Sciatic nerve (tissue), 2 donors: ENCODE data around the gene MPHOSPH6. TPM values are rescaled to one million over a fixed set of nuclear protein-coding genes. Genes with fewer than 3 reads are reported as not detected.
"Not testable (repeated sequence)": the region's sequence is repeated elsewhere in the genome, so short reads cannot be mapped to it uniquely, and the experiment has no call there.

Experiments used
- ATAC-seq: fragments of 200-7000 bp; cut with Tn5 transposase; one replicate; pipeline ENCODE4 v1.9.1; 2020; ENCODE audit warnings: mild to moderate bottlenecking, moderate library complexity
- DNase-seq: peaks from one replicate; pipeline ENCODE4 v3.0.0-alpha.2; 2020; ENCODE audit warnings: low spot score
- intact Hi-C: fragments of 100-400 bp; cut with DNase I; formaldehyde crosslinking; loops from one replicate; pipeline ENCODE4 v1.14.2; 2022
- total RNA-seq: library from RNA; stranded (reverse); fragmentation: NEBNext Ultra II Directional; extraction: Animal tissue kit (Norgen Biotek cat#: 25700); gene quantifications from one replicate; pipeline ENCODE4 v1.2.1, GENCODE V29; 2021
- donor health status: DM: no; HTN: no; CAD: no.
- donor health status: DM: no; HTN: no; CAD: no.

MPHOSPH6 gene
- total RNA-seq, 1 donor from 2014 or later: 18.4 TPM

DNA sequence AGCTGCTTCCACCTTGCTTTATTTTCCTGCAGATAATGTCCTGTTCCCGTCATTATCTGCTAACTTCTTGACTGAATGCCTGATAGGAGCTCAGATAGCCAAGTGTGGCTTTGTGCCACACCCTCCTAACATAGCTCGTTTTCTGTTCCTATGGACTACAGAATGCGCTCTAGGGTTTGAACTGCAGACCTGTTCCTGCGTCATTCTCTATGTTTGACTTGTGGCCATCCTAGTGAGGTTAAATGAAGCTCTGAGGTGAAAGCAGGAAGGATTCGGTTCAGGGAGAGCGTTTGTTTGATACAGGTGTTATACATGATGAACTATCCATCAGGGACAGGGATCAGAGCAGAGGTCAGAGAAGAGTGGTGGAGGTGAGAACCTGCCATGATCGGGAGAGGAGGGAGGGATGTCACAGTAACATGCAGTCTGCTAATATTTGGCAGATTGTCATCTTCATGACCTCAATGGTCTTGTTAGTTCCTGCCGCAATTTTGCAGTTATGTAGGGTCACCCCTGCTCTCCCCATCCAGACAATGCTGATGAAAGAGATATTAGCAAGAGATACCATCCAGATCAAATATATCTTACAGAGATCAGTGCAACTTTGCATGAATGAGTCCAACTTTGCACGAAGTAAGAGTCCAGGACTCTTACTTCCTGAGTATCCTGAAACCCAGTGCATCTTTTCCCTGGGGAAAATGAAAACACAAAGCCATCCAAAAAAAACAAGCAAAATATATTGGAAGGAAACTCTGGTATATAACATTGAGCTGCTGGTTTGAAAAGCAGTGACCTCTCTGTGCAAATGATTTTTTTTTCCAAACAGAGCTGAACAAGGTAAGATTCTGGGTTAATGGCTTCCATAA, 32.8 kb downstream of the MPHOSPH6 start:
- ATAC-seq: no peak
- DNase-seq: no peak
- intact Hi-C loops: no loop called here

DNA sequence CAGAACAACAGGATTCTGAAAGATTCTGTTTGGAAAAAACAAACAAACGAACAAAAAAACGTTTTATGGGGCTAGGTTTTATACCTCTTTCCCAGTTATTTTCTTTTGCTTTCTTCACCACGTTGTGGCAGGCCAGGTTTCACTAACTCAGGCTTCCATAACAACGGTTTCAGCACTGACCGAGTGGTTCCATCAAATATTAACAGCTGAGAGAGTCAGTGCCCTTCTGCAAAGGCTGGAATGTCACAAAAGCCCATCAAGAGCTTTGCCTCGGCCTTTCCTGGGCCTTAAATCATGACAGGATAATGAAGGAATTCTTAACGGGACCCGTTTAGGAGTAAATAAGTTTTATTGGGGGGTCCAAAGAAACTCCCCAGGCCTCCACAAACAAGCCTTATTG, 34.2 kb downstream of the MPHOSPH6 start:
- ATAC-seq: no peak
- DNase-seq: no peak
- intact Hi-C loops: no loop called here

DNA sequence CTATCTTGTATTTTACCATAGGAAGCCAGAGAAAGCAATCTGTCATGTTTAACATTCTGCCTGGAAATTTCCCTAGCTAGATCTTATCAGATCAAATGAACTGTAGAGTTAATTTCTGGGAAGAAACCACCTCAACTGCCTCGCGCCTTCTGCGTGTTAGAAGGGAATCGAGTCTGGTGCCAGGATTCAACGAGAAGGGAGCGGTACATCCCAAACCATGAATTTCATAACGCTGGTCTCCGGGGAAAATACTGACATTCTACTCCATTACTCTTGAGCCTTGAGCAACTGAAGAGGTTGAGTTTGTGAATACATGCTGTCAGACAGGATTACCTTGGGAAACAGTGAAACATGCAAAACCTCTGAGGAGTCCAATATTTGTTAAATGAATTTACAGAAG, 35.2 kb downstream of the MPHOSPH6 start:
- intact Hi-C loops: no loop called here
- no peak for ATAC-seq
- DNase-seq: no peak

DNA sequence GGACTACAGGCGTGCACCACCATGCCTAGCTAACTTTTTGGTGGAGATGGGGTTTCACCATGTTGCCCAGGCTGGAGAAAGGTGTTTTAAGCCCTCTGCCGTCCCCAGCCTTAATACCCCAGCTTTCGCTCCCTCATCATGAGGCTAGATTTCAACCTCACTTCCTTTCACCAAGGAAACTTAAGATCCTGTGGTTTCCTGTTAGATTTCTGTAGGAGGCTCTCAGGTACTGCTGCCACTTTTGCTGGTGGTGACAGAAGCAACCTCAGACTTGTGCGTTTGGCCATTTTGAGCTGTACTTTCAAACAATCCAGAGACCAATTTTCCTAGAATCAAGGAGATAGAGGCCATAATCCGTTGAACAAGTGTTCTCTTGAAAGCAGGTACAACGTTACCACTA, 36.2 kb downstream of the MPHOSPH6 start:
- ATAC-seq (no peak), DNase-seq (no peak)
- intact Hi-C loops: no loop called here

DNA sequence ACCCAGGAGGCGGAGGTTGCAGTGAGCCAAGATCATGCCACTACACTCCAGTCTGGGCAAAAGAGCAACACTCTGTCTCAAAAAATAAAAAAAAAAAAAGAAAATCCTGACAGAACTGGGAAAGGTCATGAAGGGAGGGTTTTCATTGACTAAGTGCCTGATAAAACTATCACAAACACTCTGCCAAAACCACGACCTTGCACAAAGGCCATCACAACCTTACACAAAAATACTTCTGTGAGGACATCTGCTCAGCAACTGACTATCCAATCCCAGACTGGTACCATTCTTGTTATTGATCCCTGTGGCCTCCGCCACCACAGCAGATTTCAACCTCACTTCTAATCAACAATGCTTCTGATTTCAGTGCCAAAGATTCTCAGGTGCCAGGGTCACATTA, 40.1 kb downstream of the MPHOSPH6 start:
- intact Hi-C loops: no loop called here

DNA sequence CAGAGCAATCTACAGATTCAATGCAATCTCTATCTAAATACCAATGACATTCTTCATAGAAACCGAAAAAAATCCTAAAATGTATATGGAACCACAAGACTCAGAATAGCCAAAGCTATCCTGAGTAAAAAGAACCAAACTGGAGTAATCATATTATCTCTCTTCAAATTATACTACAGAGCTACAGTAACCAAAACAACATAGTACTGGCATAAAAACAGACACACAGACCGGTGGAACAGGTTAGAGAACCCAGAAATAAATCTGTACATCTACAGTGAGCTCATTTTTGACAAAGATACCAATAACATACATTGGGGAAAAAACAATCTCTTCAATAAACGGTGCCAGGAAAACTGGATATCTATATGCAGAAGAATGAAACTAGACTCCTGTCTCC, 45.4 kb downstream of the MPHOSPH6 start:
- intact Hi-C loops: no loop called here
- ATAC-seq (no peak), DNase-seq (no peak)

More for the DNA sequence above, 40.1 kb downstream of the MPHOSPH6 start:
- ATAC-seq (no peak), DNase-seq (no peak)

DNA sequence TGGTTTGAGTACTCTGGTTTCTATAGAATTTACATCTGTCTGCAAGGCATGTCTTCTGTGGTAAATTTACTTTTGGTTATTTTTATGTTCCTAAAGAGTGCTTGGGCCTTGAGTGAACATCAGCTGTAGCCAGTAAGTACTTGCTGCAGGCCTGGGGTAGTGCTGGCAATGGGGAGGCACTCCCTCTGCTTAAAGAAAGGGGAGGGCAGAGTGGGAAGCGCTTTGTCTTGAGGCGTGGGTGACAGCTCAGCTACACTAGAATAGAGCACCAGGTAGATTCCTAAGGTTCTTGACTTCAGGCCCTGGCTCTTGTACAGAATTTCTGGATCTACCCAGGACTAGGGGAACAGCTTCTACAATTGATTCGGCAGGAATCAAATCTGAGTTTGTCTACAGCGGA, 50.6 kb downstream of the MPHOSPH6 start:
- DNase-seq: no peak
- no peak for ATAC-seq
- intact Hi-C loops: loop anchor here (10.0 kb wide), 1 partner anchor 945 kb away; no protein-coding TSS in a partner anchor

DNA sequence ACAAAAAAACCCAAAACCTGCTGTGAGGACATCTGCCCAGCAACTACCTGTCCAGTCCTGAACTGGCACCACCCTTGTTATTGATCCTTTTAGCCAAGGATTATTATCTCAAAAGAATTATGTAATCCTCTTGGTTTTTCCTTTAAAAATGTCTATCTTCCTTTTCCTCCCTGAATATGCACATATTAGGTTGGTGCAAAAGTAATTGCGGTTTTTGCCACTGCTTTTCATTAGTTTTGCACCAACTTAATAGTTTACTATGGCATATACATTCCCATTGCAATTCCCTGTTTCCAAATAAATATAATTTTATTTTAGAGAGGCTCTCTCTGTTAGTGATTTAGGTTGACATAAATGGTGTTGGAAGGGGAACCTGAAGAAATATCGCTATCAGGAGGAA, 51.3 kb downstream of the MPHOSPH6 start:
- ATAC-seq: no peak
- DNase-seq: no peak
- intact Hi-C loops: loop anchor here (10.0 kb wide), 1 partner anchor 944 kb away; no protein-coding TSS in a partner anchor

DNA sequence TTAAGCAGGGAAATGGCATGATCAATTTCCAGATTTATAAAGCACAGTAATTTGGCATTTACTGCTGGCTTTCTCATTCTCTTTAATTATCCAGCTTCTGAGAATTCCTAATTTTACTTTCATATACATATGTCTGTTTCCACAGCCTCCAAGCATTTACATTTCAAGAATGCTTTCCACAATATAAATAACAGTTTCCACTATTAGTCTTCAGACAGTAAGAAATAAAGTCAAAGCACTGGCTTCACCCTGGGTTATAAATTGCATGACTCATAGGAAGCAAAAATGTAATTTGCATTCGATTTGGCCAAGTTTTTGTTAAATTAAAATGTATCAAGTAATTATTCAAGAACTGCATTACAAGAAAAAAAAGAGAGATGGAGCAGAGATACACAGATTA, 53.5 kb downstream of the MPHOSPH6 start:
- intact Hi-C loops: loop anchor here (10.0 kb wide), 1 partner anchor 942 kb away; no protein-coding TSS in a partner anchor
- DNase-seq (no peak), ATAC-seq (no peak)

DNA sequence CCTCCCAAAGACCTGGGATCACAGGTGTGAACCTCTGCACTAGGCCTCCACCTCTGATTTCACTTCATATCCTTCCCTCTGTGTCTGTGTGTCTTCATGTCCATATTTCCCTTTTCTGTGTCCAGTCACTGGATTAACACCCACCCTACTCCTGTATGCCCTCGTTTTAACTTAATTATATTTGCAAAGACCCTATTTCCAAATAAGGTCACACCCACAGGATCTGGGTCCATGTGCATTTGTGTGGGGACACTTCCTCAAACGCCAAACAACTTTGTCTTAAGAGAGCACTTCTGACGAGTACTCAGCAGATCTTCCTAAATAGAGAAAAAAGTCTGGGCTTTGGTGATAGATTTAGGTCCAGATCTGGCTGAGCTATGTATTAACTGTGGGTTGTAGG, 56.3 kb downstream of the MPHOSPH6 start:
- no peak for ATAC-seq
- intact Hi-C loops: loop anchor here (10.0 kb wide), 1 partner anchor 939 kb away; no protein-coding TSS in a partner anchor
- no peak for DNase-seq

DNA sequence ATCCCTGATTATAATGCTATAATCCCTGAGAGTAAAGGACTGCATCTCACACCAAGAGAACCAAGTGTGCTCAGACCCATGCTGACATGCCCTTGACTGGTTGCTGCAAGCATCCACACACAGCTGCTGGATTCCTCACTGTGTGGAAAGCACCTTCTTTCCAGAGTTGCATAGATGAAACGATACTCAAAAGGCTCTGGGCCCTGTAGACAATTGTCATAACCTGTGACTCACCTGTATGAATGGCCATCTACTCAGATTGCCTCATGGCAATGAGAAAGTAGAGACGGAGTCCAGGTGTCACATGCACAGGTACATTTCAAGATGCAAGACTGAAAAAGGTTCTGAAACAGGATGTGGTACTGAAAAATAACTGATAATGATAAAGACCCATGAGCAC, 58.1 kb downstream of the MPHOSPH6 start:
- intact Hi-C loops: loop anchor here (10.0 kb wide), 1 partner anchor 937 kb away; no protein-coding TSS in a partner anchor
- ATAC-seq: no peak
- DNase-seq: no peak

DNA sequence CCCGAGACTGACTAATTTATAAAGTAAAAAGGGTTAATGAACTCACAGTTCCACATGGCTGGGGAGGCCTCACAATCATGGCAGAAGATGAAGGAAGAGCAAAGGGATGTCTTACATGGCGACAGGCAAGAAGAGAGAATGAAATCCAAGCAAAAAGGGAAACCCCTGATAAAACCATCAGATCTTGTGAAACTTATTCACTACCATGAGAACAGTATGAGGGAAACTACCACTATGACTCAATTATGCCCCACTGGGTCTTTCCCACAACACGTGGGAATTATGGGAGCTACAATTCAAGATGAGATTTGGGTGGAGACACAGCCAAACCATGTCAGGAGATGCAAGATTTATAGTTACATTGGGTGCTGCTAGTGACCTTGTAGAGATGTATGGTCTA, 60.8 kb downstream of the MPHOSPH6 start:
- intact Hi-C loops, DNase-seq, ATAC-seq: not testable (repeated sequence)

DNA sequence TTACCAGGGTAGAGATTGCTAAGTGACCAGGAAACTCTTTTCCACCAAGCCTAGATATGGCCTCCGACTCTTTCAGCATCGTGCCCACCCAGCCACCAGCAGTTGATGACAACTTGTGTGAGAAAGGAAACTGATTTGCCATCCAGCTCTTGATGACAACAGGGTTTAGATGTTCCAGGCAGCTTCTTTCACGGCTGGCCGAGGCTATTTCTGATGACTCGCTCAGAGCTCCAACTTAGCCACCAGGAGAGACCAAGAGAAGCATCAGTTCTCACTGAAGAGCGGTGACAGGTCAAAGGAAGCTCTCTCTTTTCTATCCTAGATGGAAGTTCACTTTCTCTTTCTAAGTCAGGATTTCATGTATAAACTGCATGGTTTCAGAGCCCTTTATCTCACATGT, 61.2 kb downstream of the MPHOSPH6 start:
- DNase-seq (no peak), ATAC-seq (no peak)
- intact Hi-C loops: no loop called here

DNA sequence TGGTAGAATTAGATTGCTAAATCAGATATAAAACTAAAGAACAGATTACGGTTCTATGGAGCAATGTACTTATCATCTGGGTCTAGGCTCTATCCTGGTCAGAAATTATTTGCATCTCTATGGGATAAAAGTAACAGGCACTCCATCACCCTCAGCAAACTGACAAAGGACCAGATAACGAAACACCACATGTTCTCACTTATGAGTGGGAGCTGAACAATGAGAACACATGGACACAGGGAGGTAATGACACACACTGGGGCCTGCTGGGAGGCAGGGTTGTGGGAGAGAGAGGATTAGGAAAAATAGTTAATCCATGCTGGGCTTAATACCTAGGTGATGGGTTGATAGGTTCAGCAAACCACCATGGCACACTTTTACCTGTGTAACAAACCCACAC, 61.9 kb downstream of the MPHOSPH6 start:
- ATAC-seq: no peak
- no peak for DNase-seq
- intact Hi-C loops: no loop called here

DNA sequence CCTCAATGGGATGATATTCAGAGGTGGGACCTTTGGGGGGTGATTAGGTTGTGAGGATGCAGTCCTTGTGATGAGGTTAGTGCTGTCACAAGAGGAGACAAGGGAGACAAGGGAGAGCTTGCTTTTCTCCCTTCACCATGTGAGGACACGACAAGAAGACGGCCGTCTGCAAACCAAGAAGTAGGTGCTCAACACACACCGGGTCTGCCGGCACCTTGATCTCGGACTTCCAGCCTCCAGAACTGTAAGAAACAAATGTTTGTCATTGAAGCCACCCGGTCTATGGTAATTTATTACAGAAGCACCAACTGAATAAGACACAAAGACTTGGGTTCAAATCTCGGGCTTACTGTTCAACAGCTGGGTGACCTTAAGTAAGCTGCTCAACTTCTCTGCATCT, 64.9 kb downstream of the MPHOSPH6 start:
- no peak for ATAC-seq
- DNase-seq: no peak
- intact Hi-C loops: no loop called here

Other genes starting within 250 kb of the MPHOSPH6 start
- gene SDR42E1, start 158.8 kb downstream of the MPHOSPH6 start, total RNA-seq: 0.67 TPM
- gene HSD17B2, start 135.0 kb downstream of the MPHOSPH6 start, total RNA-seq: not detected